Erythroblast (primary cell): ENCODE data around the gene FLYWCH1.

ENCODE experiments used
- GATA1 ChIP-seq: IDR thresholded peaks from 2 replicates; pipeline ENCODE4 v1.6.1; 2011; ENCODE audit warnings: low read depth, mild to moderate bottlenecking, control low read depth, low read length, moderate library complexity
- POLR2A ChIP-seq: IDR thresholded peaks from 2 replicates; pipeline ENCODE4 v1.6.1; 2011; ENCODE audit warnings: mild to moderate bottlenecking, low read length

DNA sequence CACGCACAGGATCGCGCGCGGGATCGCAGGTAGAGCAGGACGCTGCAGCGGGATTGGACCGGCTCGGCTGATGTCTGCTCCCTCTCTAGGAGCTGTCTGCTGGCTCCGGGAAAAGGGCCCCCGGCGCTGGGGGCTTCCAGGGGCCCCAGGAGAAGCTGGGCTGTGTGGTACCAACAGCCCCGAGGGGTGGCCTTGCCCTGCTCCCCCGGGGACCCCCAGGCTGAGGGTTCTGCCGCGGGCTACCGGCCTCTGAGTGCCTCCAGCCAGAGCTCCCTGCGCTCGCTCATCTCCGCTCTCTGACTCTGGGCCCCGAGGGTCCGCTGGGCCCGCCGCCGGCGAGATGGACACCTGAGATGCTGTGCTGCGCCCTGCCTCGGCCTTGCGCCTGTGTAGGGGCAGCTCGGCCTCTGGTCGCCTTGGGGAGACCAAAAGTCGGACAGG lies 56.0 kb downstream of the FLYWCH1 start:
- no peak for TF ChIP-seq POLR2A
- no peak for TF ChIP-seq GATA1
